Measurements from ENCODE around the gene PRKAR2B.
"Not testable (repeated sequence)": the region's sequence is repeated elsewhere in the genome, so short reads cannot be mapped to it uniquely, and the experiment has no call there.

PRKAR2B gene

GRCh38 chr7:107029061-107029763, 15.3 kb upstream of the PRKAR2B start:
- no peak for DNase-seq

- no peak for DNase-seq
Observed at GRCh38 chr7:107029764-107030286, 14.7 kb upstream of the PRKAR2B start.

- DNase-seq: no peak
Observed at GRCh38 chr7:107032050-107032449, 12.5 kb upstream of the PRKAR2B start.

- DNase-seq: no peak
Observed at GRCh38 chr7:107032720-107033438, 11.6 kb upstream of the PRKAR2B start.

- no peak for DNase-seq
Observed at GRCh38 chr7:107034553-107034952, 10.0 kb upstream of the PRKAR2B start.

- DNase-seq: no peak
Observed at GRCh38 chr7:107035446-107035845, 9.1 kb upstream of the PRKAR2B start.

GRCh38 chr7:107036535-107036934, 8.0 kb upstream of the PRKAR2B start:
- DNase-seq: no peak

- no peak for DNase-seq
Observed at GRCh38 chr7:107037717-107038603, 6.5 kb upstream of the PRKAR2B start.

GRCh38 chr7:107039199-107039900, 5.2 kb upstream of the PRKAR2B start:
- DNase-seq: no peak

- DNase-seq: no peak
Observed at GRCh38 chr7:107041097-107041496, 3.4 kb upstream of the PRKAR2B start.

- DNase-seq: not testable (repeated sequence)
Observed at GRCh38 chr7:107041764-107042163, 2.7 kb upstream of the PRKAR2B start.

GRCh38 chr7:107042326-107042910, 2.1 kb upstream of the PRKAR2B start:
- not testable (repeated sequence) for DNase-seq

GRCh38 chr7:107043491-107043890, 1.0 kb upstream of the PRKAR2B start:
- DNase-seq: no peak

GRCh38 chr7:107043921-107044346, 571 bp upstream of the PRKAR2B start:
- DNase-seq: no peak

- no peak for DNase-seq
Observed at GRCh38 chr7:107045195-107045960, 873 bp downstream of the PRKAR2B start.

- DNase-seq: no peak
Observed at GRCh38 chr7:107045980-107046379, 1.5 kb downstream of the PRKAR2B start.

- no peak for DNase-seq
Observed at GRCh38 chr7:107046491-107047259, 2.2 kb downstream of the PRKAR2B start.

- no peak for DNase-seq
Observed at GRCh38 chr7:107047902-107048782, 3.6 kb downstream of the PRKAR2B start.

- no peak for DNase-seq
Observed at GRCh38 chr7:107048783-107049418, 4.4 kb downstream of the PRKAR2B start.
